Measurements from ENCODE around the gene HACD1. TPM values are rescaled to one million over a fixed set of nuclear protein-coding genes. Genes with fewer than 3 reads are reported as not detected.
"Not testable (repeated sequence)": the region's sequence is repeated elsewhere in the genome, so short reads cannot be mapped to it uniquely, and the experiment has no call there.

Gene HACD1
- polyA plus RNA-seq, 1 experiment: 45.4 TPM

GRCh38 chr10:17633353-17633752 is 16.2 kb upstream of the HACD1 start:
- no peak for DNase-seq (ENCODE audit: low read depth)
- no peak overlapping the region for H3K4me3 ChIP-seq (ENCODE audit: low read depth, low read length)
- CTCF ChIA-PET: interaction anchor here (1.0 to 1.8 kb wide), 2 partner anchors 11 to 12 kb away, joined by 4 to 5 read pairs; partner anchors contain the start of gene STAM
- H3K36me3 ChIP-seq (ENCODE audit: control insufficient read depth, insufficient read depth, low read length): no peaks in the 10 kb centered on the region
- no peaks in the 10 kb centered on the region for H3K27me3 ChIP-seq (ENCODE audit: control insufficient read depth, insufficient read depth, low read length)
- TF ChIP-seq CTCF (IDR thresholded peaks at IDR 0.05; ENCODE audit: insufficient read depth, low read depth, low read length): no peak
- POLR2A ChIA-PET: no interaction called here

- H3K4me3 ChIP-seq (ENCODE audit: low read depth, low read length); H3K27me3 ChIP-seq (ENCODE audit: control insufficient read depth, insufficient read depth, low read length); H3K36me3 ChIP-seq (ENCODE audit: control insufficient read depth, insufficient read depth, low read length); DNase-seq (ENCODE audit: low read depth); POLR2A ChIA-PET: not testable (repeated sequence)
- CTCF ChIA-PET: interaction anchor here (1.8 kb wide), 1 partner anchor 11 kb away, joined by 5 read pairs; no protein-coding TSS in a partner anchor
These were observed 15.4 kb upstream of the HACD1 start for GRCh38 chr10:17632590-17632989.

- no peak for TF ChIP-seq CTCF (IDR thresholded peaks at IDR 0.05; ENCODE audit: insufficient read depth, low read depth, low read length)
- DNase-seq (ENCODE audit: low read depth): no peak
- Histone ChIP-seq H3K4me3 (ENCODE audit: low read depth, low read length) (no peak overlapping the region), H3K36me3 (ENCODE audit: control insufficient read depth, insufficient read depth, low read length) (no peaks in the 10 kb centered on the region), H3K27me3 (ENCODE audit: control insufficient read depth, insufficient read depth, low read length) (no peaks in the 10 kb centered on the region)
- ChIA-PET CTCF (interaction anchor here (1.2 to 1.7 kb wide), 2 partner anchors 109 to 182 kb away, joined by 3 to 4 read pairs; no protein-coding TSS in a partner anchor), POLR2A (no interaction called here)
These were observed 9.5 kb upstream of the HACD1 start for GRCh38 chr10:17626656-17627055.

GRCh38 chr10:17624996-17625395 is 7.8 kb upstream of the HACD1 start:
- Histone ChIP-seq H3K4me3 (ENCODE audit: low read depth, low read length) (no peak overlapping the region), H3K27me3 (ENCODE audit: control insufficient read depth, insufficient read depth, low read length) (no peaks in the 10 kb centered on the region), H3K36me3 (ENCODE audit: control insufficient read depth, insufficient read depth, low read length) (no peaks in the 10 kb centered on the region)
- no peak for DNase-seq (ENCODE audit: low read depth)
- ChIA-PET POLR2A (no interaction called here), CTCF (interaction anchor here (1.7 kb wide), 1 partner anchor 180 kb away, joined by 4 read pairs; no protein-coding TSS in a partner anchor)
- TF ChIP-seq CTCF (IDR thresholded peaks at IDR 0.05; ENCODE audit: insufficient read depth, low read depth, low read length): no peak

- no peaks in the 10 kb centered on the region for H3K36me3 ChIP-seq (ENCODE audit: control insufficient read depth, insufficient read depth, low read length)
- POLR2A ChIA-PET: no interaction called here
- no peak overlapping the region for H3K4me3 ChIP-seq (ENCODE audit: low read depth, low read length)
- no peaks in the 10 kb centered on the region for H3K27me3 ChIP-seq (ENCODE audit: control insufficient read depth, insufficient read depth, low read length)
- DNase-seq (ENCODE audit: low read depth): no peak
- TF ChIP-seq CTCF (IDR thresholded peaks at IDR 0.05; ENCODE audit: insufficient read depth, low read depth, low read length): no peak
- CTCF ChIA-PET: interaction anchor here (0.6 to 1.7 kb wide), 4 partner anchors 11 to 217 kb away, joined by 3 to 5 read pairs (median 3); no protein-coding TSS in a partner anchor
These were observed 4.9 kb upstream of the HACD1 start for GRCh38 chr10:17622061-17622460.

Measured in BJ (cell line).